ENCODE data around the gene ALDH5A1. TPM values are rescaled to one million over a fixed set of nuclear protein-coding genes. Genes with fewer than 3 reads are reported as not detected.

The ALDH5A1 gene
- total and polyA plus RNA-seq, 2 of the 13 experiments (the other 11 are each of a cell fraction or from before 2014, with no cell fraction given), result 12.8 to 32.5 TPM

DNA sequence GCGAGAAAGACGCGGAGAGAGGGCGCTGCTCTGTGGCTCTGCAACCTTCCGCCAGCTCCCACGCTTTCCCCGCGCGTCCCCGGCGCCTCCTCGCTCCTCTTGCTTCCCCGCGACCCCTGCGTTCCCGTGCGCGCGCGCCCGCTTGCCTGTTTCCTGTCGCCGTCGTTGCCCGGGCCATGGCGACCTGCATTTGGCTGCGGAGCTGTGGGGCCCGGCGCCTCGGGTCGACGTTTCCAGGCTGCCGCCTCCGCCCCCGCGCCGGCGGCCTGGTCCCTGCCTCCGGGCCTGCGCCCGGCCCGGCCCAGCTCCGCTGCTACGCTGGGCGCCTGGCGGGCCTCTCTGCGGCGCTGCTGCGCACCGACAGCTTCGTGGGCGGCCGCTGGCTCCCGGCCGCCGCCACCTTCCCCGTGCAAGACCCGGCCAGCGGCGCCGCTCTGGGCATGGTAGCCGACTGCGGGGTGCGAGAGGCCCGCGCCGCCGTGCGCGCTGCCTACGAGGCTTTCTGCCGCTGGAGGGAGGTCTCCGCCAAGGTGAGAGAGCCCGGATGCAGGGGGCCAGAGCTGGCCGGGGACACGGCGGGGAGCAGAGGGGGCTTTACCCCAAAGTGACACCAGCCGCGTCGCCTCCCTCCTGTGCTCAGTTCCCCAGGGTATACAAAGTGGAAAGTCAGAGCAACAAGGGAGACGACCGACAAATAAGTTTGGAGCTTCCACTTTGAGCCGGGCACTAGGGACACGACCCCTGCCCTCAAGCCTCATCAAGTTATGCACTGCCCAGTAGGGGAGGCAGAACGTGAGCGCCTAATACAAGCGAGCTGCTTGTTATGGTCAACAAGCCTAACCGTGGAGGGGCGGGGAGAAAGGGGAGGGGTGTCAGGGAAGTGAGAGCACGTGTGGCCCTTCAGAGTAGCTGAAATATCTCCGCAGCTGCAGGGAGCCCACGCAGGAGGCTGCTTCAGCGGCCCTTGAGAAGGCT is at the start of gene ALDH5A1 (continued):
- peak; percentile 73 for TF ChIP-seq BHLHE40 (IDR thresholded peaks at IDR 0.05; ENCODE audit: low read length)
- TF ChIP-seq CBX5 (CRISPR knock-in tag; IDR thresholded peaks at IDR 0.05; ENCODE audit: borderline replicate concordance), result no peak
- TF ChIP-seq TFDP1 (CRISPR knock-in tag; IDR thresholded peaks at IDR 0.05; ENCODE audit: borderline replicate concordance), result peak; percentile 71; the same call in 1 of the 2 replicates
- TF ChIP-seq AHR (CRISPR knock-in tag; IDR thresholded peaks at IDR 0.05), result peak; percentile 35; the same call in 1 of the 2 replicates
- TF ChIP-seq KAT7 (CRISPR knock-in tag; IDR thresholded peaks at IDR 0.05; ENCODE audit: borderline replicate concordance), result peak; percentile 98

DNA sequence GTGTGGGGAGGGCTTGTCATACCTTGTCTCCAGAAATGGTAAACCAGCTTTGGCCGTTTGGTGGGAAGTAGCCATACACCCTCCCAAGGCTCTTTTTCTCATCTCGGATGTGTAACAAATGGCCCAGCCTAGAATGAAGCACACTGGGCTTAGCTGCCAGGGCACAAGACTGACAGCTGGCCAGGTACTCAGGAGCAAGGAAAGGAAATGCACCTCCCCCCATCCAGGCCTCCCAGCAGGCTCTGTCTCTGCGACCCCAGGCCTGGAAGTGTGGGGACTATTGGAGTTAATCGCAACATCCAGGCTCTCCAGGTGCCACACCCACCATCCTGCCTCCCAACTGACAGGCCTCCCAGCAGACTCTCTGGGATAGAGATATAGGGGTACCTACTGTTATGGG is 49.1 kb upstream of the ALDH5A1 start:
- H3K4me2 ChIP-seq (ENCODE audit: low read depth, low read length), result no peak overlapping the region
- no peak overlapping the region for H2AFZ ChIP-seq (ENCODE audit: low read length)
- no TSS peak for BruUV-seq (replicated peaks)
- in situ Hi-C loops (cut with HindIII; ENCODE audit: extremely low pct_ligation_motif_present, low pct_unique_long_range_greater_than_20kb), result no loop called here
- H3K4me3 ChIP-seq (replicated peaks in 1 of 3; ENCODE audit: insufficient read depth in 1 of 3, low read depth in 2 of 3, low read length in 3 of 3), result no peak overlapping the region
- H3K79me2 ChIP-seq (ENCODE audit: insufficient read depth, low read length), result no peaks in the 10 kb centered on the region
- no peaks in the 10 kb centered on the region for H3K36me3 ChIP-seq (replicated peaks in 1 of 2; ENCODE audit: control insufficient read depth in 1 of 2, insufficient read depth in 2 of 2, low read length in 2 of 2)
- intact Hi-C loops (cut with micrococcal nuclease; ENCODE audit: unreplicated experiment), result no loop called here
- FAIRE-seq, result no peak
- 73% methylated on average over 4 of the region's 4 CpGs for WGBS (ENCODE audit: low lambda C conversion rate)
- no peak overlapping the region for H3K27ac ChIP-seq (ENCODE audit: extremely low read length, insufficient read depth, low read length)
- H3K9ac ChIP-seq (ENCODE audit: insufficient read depth, low read depth, low read length), result no peak overlapping the region
- ATAC-seq, result no peak
- POLR2A ChIA-PET, result no interaction called here
- CTCF ChIA-PET (ENCODE audit: low intra/inter-chr PET ratio, low total read pairs), result no interaction called here
- H4K20me1 ChIP-seq (ENCODE audit: insufficient read depth, low read length), result no peaks in the 10 kb centered on the region
- no peak for DNase-seq (ENCODE audit: low spot score)
- H3K27me3 ChIP-seq (ENCODE audit: control insufficient read depth in 1 of 2, insufficient read depth in 2 of 2, low read length in 2 of 2), result no peaks in the 10 kb centered on the region
- peaks cover 5% of the 10 kb centered on the region; the same call in 1 of the 2 replicates for H3K4me1 ChIP-seq (ENCODE audit: insufficient read depth, low read length)
- no peaks in the 10 kb centered on the region for H3K9me3 ChIP-seq (ENCODE audit: low read length)
- TF ChIP-seq FIP1L1 (IDR thresholded peaks at IDR 0.05; ENCODE audit: borderline replicate concordance, insufficient read depth, low read depth, low read length) (no peak), NCOA5 (CRISPR knock-in tag; IDR thresholded peaks at IDR 0.05) (no peak), KLF13 (CRISPR knock-in tag; IDR thresholded peaks at IDR 0.05) (no peak), ZNF382 (CRISPR knock-in tag; IDR thresholded peaks at IDR 0.05; ENCODE audit: borderline replicate concordance) (no peak), REPIN1 (CRISPR knock-in tag; IDR thresholded peaks at IDR 0.05; ENCODE audit: borderline replicate concordance, low read depth) (no peak), RFX5 (IDR thresholded peaks at IDR 0.05; ENCODE audit: low read depth, low read length) (no peak), DPF2 (CRISPR knock-in tag; IDR thresholded peaks at IDR 0.05; ENCODE audit: borderline replicate concordance, low read depth) (no peak), ZNF879 (CRISPR knock-in tag; IDR thresholded peaks at IDR 0.05) (no peak), NFYC (CRISPR knock-in tag; IDR thresholded peaks at IDR 0.05) (no peak), FOXO4 (CRISPR knock-in tag; conservative IDR thresholded peaks at IDR 0.05) (no peak), PAX8 (CRISPR knock-in tag; IDR thresholded peaks at IDR 0.05; ENCODE audit: borderline replicate concordance) (no peak), ZNF724P (CRISPR knock-in tag; IDR thresholded peaks at IDR 0.05; ENCODE audit: borderline replicate concordance) (no peak), ZNF550 (CRISPR knock-in tag; IDR thresholded peaks at IDR 0.05; ENCODE audit: borderline replicate concordance) (no peak)
- TF ChIP-seq, protein P1, sequence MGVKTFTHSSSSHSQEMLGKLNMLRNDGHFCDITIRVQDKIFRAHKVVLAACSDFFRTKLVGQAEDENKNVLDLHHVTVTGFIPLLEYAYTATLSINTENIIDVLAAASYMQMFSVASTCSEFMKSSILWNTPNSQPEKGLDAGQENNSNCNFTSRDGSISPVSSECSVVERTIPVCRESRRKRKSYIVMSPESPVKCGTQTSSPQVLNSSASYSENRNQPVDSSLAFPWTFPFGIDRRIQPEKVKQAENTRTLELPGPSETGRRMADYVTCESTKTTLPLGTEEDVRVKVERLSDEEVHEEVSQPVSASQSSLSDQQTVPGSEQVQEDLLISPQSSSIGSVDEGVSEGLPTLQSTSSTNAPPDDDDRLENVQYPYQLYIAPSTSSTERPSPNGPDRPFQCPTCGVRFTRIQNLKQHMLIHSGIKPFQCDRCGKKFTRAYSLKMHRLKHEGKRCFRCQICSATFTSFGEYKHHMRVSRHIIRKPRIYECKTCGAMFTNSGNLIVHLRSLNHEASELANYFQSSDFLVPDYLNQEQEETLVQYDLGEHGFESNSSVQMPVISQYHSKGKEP (CRISPR knock-in tag; IDR thresholded peaks at IDR 0.05), result no peak

Data from HepG2 (cell line).